ENCODE data around the gene ABL1. TPM values are rescaled to one million over a fixed set of nuclear protein-coding genes. Genes with fewer than 3 reads are reported as not detected.

The ABL1 gene
- total RNA-seq, 2 donors from 2014 or later: 62.8 to 123 TPM

DNA sequence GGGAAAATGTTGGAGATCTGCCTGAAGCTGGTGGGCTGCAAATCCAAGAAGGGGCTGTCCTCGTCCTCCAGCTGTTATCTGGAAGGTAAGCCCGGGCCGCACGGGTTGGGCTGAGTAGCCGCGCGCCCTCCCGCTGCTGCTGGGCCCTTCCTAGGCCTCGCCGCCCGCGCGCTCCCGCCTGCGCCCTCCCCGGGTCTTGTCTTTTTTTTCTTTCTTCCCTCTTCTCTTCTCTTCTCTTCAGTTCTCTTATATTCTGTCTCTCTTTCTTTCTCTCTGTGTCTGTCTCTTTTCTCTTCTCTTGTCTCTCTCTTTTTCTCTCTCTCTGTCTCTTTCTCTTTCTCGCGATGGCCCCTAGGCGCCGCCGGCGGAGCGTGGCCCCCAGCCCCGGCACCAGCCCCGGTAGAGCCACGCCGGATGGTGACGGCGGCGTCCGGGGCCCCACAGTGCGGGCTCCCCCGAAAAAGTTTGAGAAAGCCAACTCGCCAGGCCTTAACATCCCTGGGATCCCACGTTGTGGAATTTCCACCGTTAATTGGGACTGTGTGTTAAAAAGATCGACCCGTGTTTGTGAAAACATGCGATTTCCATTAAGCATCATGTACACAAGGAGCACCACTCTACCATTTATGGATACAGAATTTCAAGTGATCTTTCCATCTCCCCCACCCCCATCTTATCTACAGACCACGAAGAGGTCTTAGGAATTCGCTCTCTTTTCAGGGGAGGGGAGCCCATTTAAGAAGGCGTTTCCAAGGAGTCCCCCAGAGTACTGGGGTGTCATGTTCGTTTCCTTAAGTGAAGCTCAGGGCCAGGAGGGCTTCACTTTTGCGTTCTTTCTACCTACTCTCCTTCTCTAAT lies 616 bp downstream of the ABL1 start:
- Histone ChIP-seq H3K4me3 (peak overlapping the region; percentile 86), H3K4me1 (ENCODE audit: control insufficient read depth in 1 of 2, low read depth in 2 of 2) (peaks cover 27 to 54% of the 10 kb centered on the region in 2 donors), H3K36me3 (no peaks in the 10 kb centered on the region), H3K27ac (peak overlapping the region; percentile 91 to 92), H3K9me3 (no peaks in the 10 kb centered on the region), H3K27me3 (replicated peaks; ENCODE audit: insufficient read depth) (no peaks in the 10 kb centered on the region)
- TF ChIP-seq CTCF (IDR thresholded peaks at IDR 0.05): no peak
- peak; percentile 25 for ATAC-seq (ENCODE audit: insufficient number of reproducible peaks, low FRiP score, low read depth)
- DNase-seq (ENCODE audit: low spot score): no peak

GRCh38 chr9:130837002-130837511 lies 2.0 kb downstream of the ABL1 start:
- H3K27me3 ChIP-seq (replicated peaks; ENCODE audit: insufficient read depth): no peaks in the 10 kb centered on the region
- peak overlapping the region; percentile 86 for H3K4me3 ChIP-seq
- no peaks in the 10 kb centered on the region for H3K36me3 ChIP-seq
- H3K9me3 ChIP-seq: no peaks in the 10 kb centered on the region
- no peak for TF ChIP-seq CTCF (IDR thresholded peaks at IDR 0.05)
- H3K27ac ChIP-seq: peak overlapping the region; percentile 91 to 92
- H3K4me1 ChIP-seq (ENCODE audit: control insufficient read depth in 1 of 2, low read depth in 2 of 2): peaks cover 30 to 67% of the 10 kb centered on the region in 2 donors
- ATAC-seq (ENCODE audit: insufficient number of reproducible peaks, low FRiP score, low read depth) (no peak), DNase-seq (ENCODE audit: low spot score) (no peak)

- TF ChIP-seq CTCF (IDR thresholded peaks at IDR 0.05): no peak
- H3K27me3 ChIP-seq (replicated peaks; ENCODE audit: insufficient read depth): no peaks in the 10 kb centered on the region
- no peak for ATAC-seq (ENCODE audit: insufficient number of reproducible peaks, low FRiP score, low read depth)
- H3K36me3 ChIP-seq: no peaks in the 10 kb centered on the region
- H3K4me3 ChIP-seq: peak overlapping the region; percentile 86
- peaks cover 32 to 72% of the 10 kb centered on the region in 2 donors for H3K4me1 ChIP-seq (ENCODE audit: control insufficient read depth in 1 of 2, low read depth in 2 of 2)
- H3K27ac ChIP-seq: peak overlapping the region; percentile 91 to 92
- no peaks in the 10 kb centered on the region for H3K9me3 ChIP-seq
- DNase-seq (ENCODE audit: low spot score): no peak
Measured at GRCh38 chr9:130837643-130838042, 2.6 kb downstream of the ABL1 start.

- no peaks in the 10 kb centered on the region for H3K27me3 ChIP-seq (replicated peaks; ENCODE audit: insufficient read depth)
- H3K27ac ChIP-seq: peak overlapping the region; percentile 47 to 54
- no peak for TF ChIP-seq CTCF (IDR thresholded peaks at IDR 0.05)
- H3K36me3 ChIP-seq: no peaks in the 10 kb centered on the region
- DNase-seq (ENCODE audit: low spot score) (no peak), ATAC-seq (ENCODE audit: insufficient number of reproducible peaks, low FRiP score, low read depth) (no peak)
- no peaks in the 10 kb centered on the region for H3K9me3 ChIP-seq
- H3K4me1 ChIP-seq (ENCODE audit: control insufficient read depth in 1 of 2, low read depth in 2 of 2): peaks cover 40 to 75% of the 10 kb centered on the region in 2 donors
- H3K4me3 ChIP-seq: peak overlapping the region; percentile 36
Measured at GRCh38 chr9:130839132-130840111, 4.4 kb downstream of the ABL1 start.
